SHP77 (cell line): ENCODE data around the gene CYP3A5.
"Not testable (repeated sequence)": the region's sequence is repeated elsewhere in the genome, so short reads cannot be mapped to it uniquely, and the experiment has no call there.

Experiments used
- DNase-seq, 2 experiments: peaks; one replicate each; lab custom pipeline; 2025; lab: John Stamatoyannopoulos, UW

CYP3A5 gene

GRCh38 chr7:99642027-99642426, 37.8 kb downstream of the CYP3A5 start:
- no peak for DNase-seq

- no peak for DNase-seq
Observed at GRCh38 chr7:99639267-99639666, 40.5 kb downstream of the CYP3A5 start.

GRCh38 chr7:99638731-99639130, 41.1 kb downstream of the CYP3A5 start:
- no peak for DNase-seq

GRCh38 chr7:99637414-99637813, 42.4 kb downstream of the CYP3A5 start:
- DNase-seq: not testable (repeated sequence)

GRCh38 chr7:99631295-99632109, 48.3 kb downstream of the CYP3A5 start:
- DNase-seq: no peak

- no peak for DNase-seq
Observed at GRCh38 chr7:99629643-99630042, 50.2 kb downstream of the CYP3A5 start.

- no peak for DNase-seq
Observed at GRCh38 chr7:99628471-99629465, 51.0 kb downstream of the CYP3A5 start.

GRCh38 chr7:99627513-99627912, 52.3 kb downstream of the CYP3A5 start:
- no peak for DNase-seq

GRCh38 chr7:99626661-99627060, 53.1 kb downstream of the CYP3A5 start:
- no peak for DNase-seq

- DNase-seq: no peak
Observed at GRCh38 chr7:99625961-99626360, 53.8 kb downstream of the CYP3A5 start.

- no peak for DNase-seq
Observed at GRCh38 chr7:99625321-99625720, 54.5 kb downstream of the CYP3A5 start.

- DNase-seq: no peak
Observed at GRCh38 chr7:99624484-99624883, 55.3 kb downstream of the CYP3A5 start.

- DNase-seq: no peak
Observed at GRCh38 chr7:99623702-99624447, 55.9 kb downstream of the CYP3A5 start.

- no peak for DNase-seq
Observed at GRCh38 chr7:99623091-99623693, 56.6 kb downstream of the CYP3A5 start.

GRCh38 chr7:99622596-99622995, 57.2 kb downstream of the CYP3A5 start:
- no peak for DNase-seq

GRCh38 chr7:99621271-99621670, 58.5 kb downstream of the CYP3A5 start:
- DNase-seq: no peak

- no peak for DNase-seq
Observed at GRCh38 chr7:99619571-99620130, 60.1 kb downstream of the CYP3A5 start.

GRCh38 chr7:99618726-99619125, 61.1 kb downstream of the CYP3A5 start:
- no peak for DNase-seq

- no peak for DNase-seq
Observed at GRCh38 chr7:99617192-99617781, 62.5 kb downstream of the CYP3A5 start.

- peak; percentile 89 to 92 for DNase-seq
Observed at GRCh38 chr7:99616359-99617191, 63.2 kb downstream of the CYP3A5 start, which contains the start of gene ZSCAN25. Gene ZSCAN25, plus strand, starts transcription at chr7:99616946. Its CDS starts 2,661 bp downstream, at chr7:99619607.
